HuH-7 (cell line): ENCODE results near the gene EFCAB8.
"Not testable (repeated sequence)": the region's sequence is repeated elsewhere in the genome, so short reads cannot be mapped to it uniquely, and the experiment has no call there.

Experiments
- DNase-seq: peaks from one replicate; pipeline ENCODE4 v3.0.0; 2011; ENCODE audit warnings: low spot score

Gene EFCAB8

GRCh38 chr20:32912688-32913087 lies 54.0 kb downstream of the EFCAB8 start:
- DNase-seq = no peak

- no peak for DNase-seq
Measured at GRCh38 chr20:32914031-32914430, 55.3 kb downstream of the EFCAB8 start.

- no peak for DNase-seq
Measured at GRCh38 chr20:32917191-32917950, 58.6 kb downstream of the EFCAB8 start.

- no peak for DNase-seq
Measured at GRCh38 chr20:32918296-32918695, 59.6 kb downstream of the EFCAB8 start.

- DNase-seq = no peak
Measured at GRCh38 chr20:32918751-32919150, 60.0 kb downstream of the EFCAB8 start.

- DNase-seq = no peak
Measured at GRCh38 chr20:32920066-32920465, 61.3 kb downstream of the EFCAB8 start.

GRCh38 chr20:32920530-32921298 lies 62.0 kb downstream of the EFCAB8 start:
- no peak for DNase-seq

- DNase-seq = no peak
Measured at GRCh38 chr20:32922466-32922865, 63.7 kb downstream of the EFCAB8 start.

GRCh38 chr20:32924781-32925180 lies 66.1 kb downstream of the EFCAB8 start:
- no peak for DNase-seq

GRCh38 chr20:32925481-32926196 lies 66.9 kb downstream of the EFCAB8 start:
- DNase-seq = no peak

- DNase-seq = no peak
Measured at GRCh38 chr20:32929162-32929561, 70.4 kb downstream of the EFCAB8 start.

GRCh38 chr20:32930181-32930580 lies 71.5 kb downstream of the EFCAB8 start:
- DNase-seq = no peak

GRCh38 chr20:32930701-32931100 lies 72.0 kb downstream of the EFCAB8 start:
- DNase-seq = no peak

- DNase-seq = no peak
Measured at GRCh38 chr20:32934580-32934979, 75.9 kb downstream of the EFCAB8 start.

- no peak for DNase-seq
Measured at GRCh38 chr20:32941155-32941885, 82.6 kb downstream of the EFCAB8 start.

GRCh38 chr20:32943490-32944052 lies 84.8 kb downstream of the EFCAB8 start:
- DNase-seq = no peak

- DNase-seq = peak; percentile 64
Measured at GRCh38 chr20:32945710-32946221, 87.0 kb downstream of the EFCAB8 start.

- no peak for DNase-seq
Measured at GRCh38 chr20:32946629-32947028, 87.9 kb downstream of the EFCAB8 start.

- DNase-seq = not testable (repeated sequence)
Measured at GRCh38 chr20:32950539-32950938, 91.8 kb downstream of the EFCAB8 start.

- no peak for DNase-seq
Measured at GRCh38 chr20:32957459-32957858, 98.7 kb downstream of the EFCAB8 start.

GRCh38 chr20:32958574-32958973 lies 99.9 kb downstream of the EFCAB8 start:
- peak; percentile 4 for DNase-seq
